Adipose tissue (tissue), 3 donors: ENCODE measurements around the gene PSMC4. TPM values are rescaled to one million over a fixed set of nuclear protein-coding genes. Genes with fewer than 3 reads are reported as not detected.

Experiments
- H3K27ac ChIP-seq: one replicate; pipeline ENCODE4 v1.5.1; 2013; ENCODE audit warnings: low read depth, low read length
- WGBS, 3 donors: extraction: QIAGEN DNeasy Blood & Tissue Kit; methylation state at CpG; one replicate each; pipeline ENCODE4 v1.1.7; 2013; 5-methylcytosine and 5-hydroxymethylcytosine counted together
- polyA plus RNA-seq, 3 donors: library from polyadenylated mRNA; stranded (reverse); fragments of 200-250 nt; gene quantifications; one replicate each; pipeline ENCODE4 v1.2.3, GENCODE V29; 2013
- donor health status: healthy with polysubstance abuse.
- donor health status: Bipolar disorder and iron deficiency.
- donor health status: healthy.

PSMC4 gene
- polyA plus RNA-seq, 3 donors: 25.5 to 66.2 (median 51.3) TPM

DNA sequence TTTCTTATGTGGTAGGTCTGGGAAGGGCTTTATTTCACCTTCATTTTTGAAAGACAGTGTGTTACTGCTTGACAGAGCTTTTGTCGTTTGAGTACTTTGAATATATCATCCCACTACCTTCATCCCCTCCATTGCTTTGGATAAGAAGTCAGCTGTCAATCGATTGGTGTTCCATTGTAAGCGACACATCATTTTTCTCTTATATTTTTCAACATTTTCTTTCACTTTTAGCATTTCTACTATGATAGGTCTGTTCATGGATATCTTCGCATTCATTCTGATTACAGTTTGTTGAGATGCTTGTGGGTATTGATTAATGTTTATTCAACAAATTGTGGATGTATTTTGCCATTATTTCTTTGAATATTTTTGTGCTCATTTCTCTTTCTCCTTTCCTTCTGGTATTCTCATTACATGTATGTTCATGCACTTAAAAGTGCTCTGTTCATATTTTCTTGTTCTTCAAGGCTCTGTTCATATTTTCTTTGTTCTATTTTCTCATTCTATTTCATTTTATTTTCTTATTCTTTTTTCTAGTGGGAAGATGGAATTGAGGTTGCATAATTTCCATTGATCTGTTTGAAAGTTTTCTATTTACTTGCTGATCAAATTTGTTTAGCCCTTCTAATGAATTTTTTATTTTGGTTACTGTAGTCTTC, 55.1 kb downstream of the PSMC4 start:
- H3K27ac ChIP-seq: no peak overlapping the region
- 93 to 97% (median 95%) methylated on average over 4 of the region's 4 CpGs for WGBS, 3 donors

DNA sequence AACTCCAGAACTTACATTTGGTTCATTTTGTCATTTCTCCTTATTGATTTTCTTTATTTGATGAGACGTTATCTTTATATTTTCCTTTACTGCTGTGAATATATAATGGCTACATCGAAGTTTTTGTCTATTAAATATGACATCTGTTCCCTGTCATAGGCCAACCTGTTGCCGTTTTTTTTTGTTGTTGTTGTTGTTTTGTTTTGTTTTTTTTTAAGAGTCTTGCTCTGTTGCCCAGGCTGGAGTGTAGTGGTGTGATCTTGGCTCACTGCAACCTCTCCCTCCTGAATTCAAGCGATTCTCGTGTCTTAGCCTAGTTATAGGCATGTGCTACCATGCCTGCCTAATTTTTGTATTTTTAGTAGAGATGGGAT, 55.6 kb downstream of the PSMC4 start:
- WGBS, 3 donors: 83 to 98% (median 97%) methylated on average over 5 of the region's 5 CpGs
- no peak overlapping the region for H3K27ac ChIP-seq

Other genes with a start within 250 kb of the PSMC4 start
- gene CLC, start 233.1 kb upstream of the PSMC4 start, polyA plus RNA-seq: 1 to 10 TPM in 1 of 3 donors, under 1 TPM in 1, not detected in 1; 0.86 to 2.6 TPM
- not detected for gene LEUTX, start 192.3 kb upstream of the PSMC4 start, polyA plus RNA-seq
- gene DYRK1B, start 137.0 kb upstream of the PSMC4 start, polyA plus RNA-seq: 10 to 100 TPM in 1 of 3 donors, 1 to 10 TPM in 2; 5.4 to 16.4 (median 7.4) TPM
- 100 to 1,000 TPM; 197 to 340 (median 229) TPM for gene FBL, start 124.8 kb upstream of the PSMC4 start, polyA plus RNA-seq
- 10 to 100 TPM in 1 of 3 donors, 1 to 10 TPM in 2; 2.5 to 16.7 (median 2.9) TPM for gene FCGBP, start 36.5 kb upstream of the PSMC4 start, polyA plus RNA-seq
- 1 to 10 TPM; 1.1 to 1.7 (median 1.1) TPM for gene ZNF546, start 25.9 kb downstream of the PSMC4 start, polyA plus RNA-seq
- gene ZNF780B, start 85.1 kb downstream of the PSMC4 start, polyA plus RNA-seq: 1 to 10 TPM; 1.5 to 3.2 (median 2.6) TPM
- gene ZNF780A, start 119.8 kb downstream of the PSMC4 start, polyA plus RNA-seq: 10 to 100 TPM in 2 of 3 donors, 1 to 10 TPM in 1; 9.7 to 18.4 (median 17.2) TPM
- gene MAP3K10, start 220.3 kb downstream of the PSMC4 start, polyA plus RNA-seq: 10 to 100 TPM in 2 of 3 donors, 1 to 10 TPM in 1; 4.7 to 13.3 (median 12.2) TPM
- gene TTC9B, start 247.2 kb downstream of the PSMC4 start, polyA plus RNA-seq: under 1 TPM in 1 of 3 donors, not detected in 2; 0.10 TPM